A549 treated with Mapracorat at 1 μM for 4 hours (cell line): ENCODE data around the gene TMEM219. TPM values are rescaled to one million over a fixed set of nuclear protein-coding genes. Genes with fewer than 3 reads are reported as not detected.

ENCODE experiments used
- total RNA-seq: library from RNA; stranded (reverse); fragments of 200-300 nt; extraction: Qiagen RNA extraction; gene quantifications from 5 replicates; pipeline ENCODE4 v1.2.3, GENCODE V29; 2022

Gene TMEM219, protein sequence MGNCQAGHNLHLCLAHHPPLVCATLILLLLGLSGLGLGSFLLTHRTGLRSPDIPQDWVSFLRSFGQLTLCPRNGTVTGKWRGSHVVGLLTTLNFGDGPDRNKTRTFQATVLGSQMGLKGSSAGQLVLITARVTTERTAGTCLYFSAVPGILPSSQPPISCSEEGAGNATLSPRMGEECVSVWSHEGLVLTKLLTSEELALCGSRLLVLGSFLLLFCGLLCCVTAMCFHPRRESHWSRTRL
- 83.7 to 99.9 TPM (median 96.5 TPM) in 5 replicates for total RNA-seq

GRCh38 chr16:29961479-29962343 is at the start of gene TMEM219:
Gene TMEM219 (plus strand): TSS chr16:29962079. CDS start chr16:29963144, 1,065 bp downstream.

GRCh38 chr16:29925781-29926710 is 35.8 kb upstream of the TMEM219 start, which contains the start of gene KCTD13:
Gene KCTD13 (minus strand): TSS chr16:29926226. CDS start chr16:29926033, 193 bp downstream.

GRCh38 chr16:29973384-29974246 is 11.7 kb downstream of the TMEM219 start, which contains the start of gene TAOK2:
Gene TAOK2 (plus strand): TSS chr16:29973868. CDS start chr16:29977773, 3,905 bp downstream.

GRCh38 chr16:29995324-29995910 is 33.5 kb downstream of the TMEM219 start, which contains the start of gene HIRIP3:
Gene HIRIP3 (minus strand): TSS chr16:29995617. CDS start chr16:29995605, 12 bp downstream.

DNA sequence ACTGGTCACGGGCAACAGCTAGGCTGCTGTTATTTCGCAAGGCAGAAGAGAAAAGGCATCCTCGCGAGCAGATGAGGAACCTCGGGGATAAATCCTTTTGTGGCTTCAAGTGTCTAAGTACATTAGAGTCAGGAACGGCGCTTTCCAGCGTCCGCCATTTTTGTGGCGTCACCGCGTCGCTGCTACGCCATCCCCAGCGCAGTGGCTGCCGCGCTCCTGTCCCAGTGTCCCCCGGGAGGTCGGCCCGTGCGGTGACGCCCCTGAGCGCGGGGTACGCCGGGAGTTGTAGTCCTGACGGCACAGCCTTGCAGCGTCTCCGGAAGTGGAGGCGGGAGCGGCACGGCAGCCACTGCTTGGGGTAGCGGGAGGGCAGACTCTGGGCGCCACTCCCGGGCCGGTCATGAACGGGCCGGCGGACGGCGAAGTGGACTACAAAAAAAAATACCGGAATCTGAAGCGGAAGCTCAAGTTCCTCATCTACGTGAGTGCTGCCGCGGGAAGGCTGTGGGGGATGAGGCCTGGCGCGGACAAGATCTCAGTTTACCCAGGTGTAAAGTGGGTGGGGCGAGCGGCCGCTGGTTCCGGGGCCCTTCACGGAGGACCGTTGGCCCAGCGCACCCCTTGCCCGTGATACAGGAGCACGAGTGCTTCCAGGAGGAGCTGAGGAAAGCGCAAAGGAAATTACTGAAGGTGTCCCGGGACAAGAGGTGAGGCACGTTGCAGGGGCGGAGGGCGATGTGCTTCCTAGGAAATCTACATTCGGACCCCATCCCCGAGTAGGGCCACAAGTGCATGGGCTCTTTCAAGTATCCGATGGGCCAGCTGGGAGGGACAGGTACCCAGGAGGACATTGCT is 34.3 kb downstream of the TMEM219 start, which contains the start of gene INO80E:
TSS of gene INO80E (plus strand) at position 331 of the 855 bp plus-strand sequence. CDS start at position 401, 70 bp downstream.

DNA sequence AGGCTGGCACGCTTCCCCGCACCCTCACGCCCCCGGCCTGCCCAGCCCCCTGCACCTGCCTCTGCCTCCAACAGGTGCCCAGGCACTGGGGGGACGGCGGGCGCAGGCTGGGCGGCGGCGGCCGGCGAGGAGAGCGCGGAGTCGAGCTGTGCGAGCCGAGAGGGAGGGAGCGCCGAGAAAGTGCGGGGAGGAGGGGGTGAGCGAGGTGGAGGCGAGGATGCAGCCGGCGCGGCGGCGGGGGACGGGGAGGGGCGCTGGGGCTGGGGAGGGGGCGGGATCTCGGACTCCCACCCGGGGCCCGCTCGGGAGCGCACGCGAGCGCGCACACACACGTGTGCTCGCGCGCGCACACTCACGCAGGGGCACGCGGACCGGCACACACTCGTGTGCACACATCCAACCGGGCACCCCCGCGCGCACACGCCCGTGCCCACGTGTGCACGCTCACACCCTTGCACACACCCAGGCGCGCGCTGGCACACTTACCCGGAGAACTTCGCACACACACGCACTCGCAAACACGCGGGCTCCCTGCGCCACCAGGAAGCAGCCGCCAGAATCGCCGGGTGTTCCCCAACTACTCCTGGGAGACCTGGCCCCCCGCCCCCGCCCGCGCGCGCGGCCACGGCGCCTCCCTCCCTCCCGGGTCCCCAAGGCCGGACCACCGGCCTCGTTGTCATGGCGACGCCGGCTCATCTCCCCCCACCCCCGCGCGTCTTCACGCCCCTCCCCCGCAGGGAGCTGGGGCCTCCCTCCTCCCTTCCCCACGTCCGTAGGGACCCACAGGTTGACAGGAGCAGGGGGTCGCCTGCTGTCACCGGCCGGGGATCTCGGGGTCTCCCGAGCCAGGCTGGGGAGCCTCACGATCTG is 49.2 kb downstream of the TMEM219 start, which contains the start of gene DOC2A:
TSS of gene DOC2A (minus strand) at position 184 of the 870 bp plus-strand sequence. CDS start 805 bp downstream, outside the sequence.

Other genes starting within 250 kb of the TMEM219 start
- gene C16orf54, start 216.1 kb upstream of the TMEM219 start, total RNA-seq: not detected in 5 replicates
- gene ZG16, start 183.8 kb upstream of the TMEM219 start, total RNA-seq: not detected in 5 replicates
- gene KIF22, start 171.3 kb upstream of the TMEM219 start, total RNA-seq: 76.8 to 99.2 TPM (median 89.0 TPM) in 5 replicates
- 155 to 174 TPM (median 166 TPM) in 5 replicates for gene MAZ, start 155.6 kb upstream of the TMEM219 start, total RNA-seq
- 0.16 to 0.39 TPM (median 0.24 TPM) in 5 replicates for gene PRRT2, start 149.9 kb upstream of the TMEM219 start, total RNA-seq
- gene PAGR1, start 145.9 kb upstream of the TMEM219 start, total RNA-seq: 34.6 to 45.7 TPM (median 43.0 TPM) in 5 replicates
- 120 to 142 TPM (median 134 TPM) in 5 replicates for gene MVP, start 141.6 kb upstream of the TMEM219 start, total RNA-seq
- 59.3 to 94.0 TPM (median 90.3 TPM) in 5 replicates for gene CDIPT, start 98.9 kb upstream of the TMEM219 start, total RNA-seq
- 15.1 to 22.3 TPM (median 19.9 TPM) in 5 replicates for gene SEZ6L2, start 62.5 kb upstream of the TMEM219 start, total RNA-seq
- gene ASPHD1, start 61.6 kb upstream of the TMEM219 start, total RNA-seq: 15.1 to 26.3 TPM (median 23.9 TPM) in 5 replicates
- gene KCTD13, start 35.9 kb upstream of the TMEM219 start, total RNA-seq: 11.5 to 16.7 TPM (median 15.7 TPM) in 5 replicates
- gene TAOK2, start 11.8 kb downstream of the TMEM219 start, total RNA-seq: 22.1 to 34.0 TPM (median 32.2 TPM) in 5 replicates
- gene HIRIP3, start 33.5 kb downstream of the TMEM219 start, total RNA-seq: 14.3 to 16.5 TPM (median 15.6 TPM) in 5 replicates
- gene INO80E, start 34.2 kb downstream of the TMEM219 start, total RNA-seq: 102 to 113 TPM (median 108 TPM) in 5 replicates
- 1.2 to 2.6 TPM (median 1.9 TPM) in 5 replicates for gene DOC2A, start 48.9 kb downstream of the TMEM219 start, total RNA-seq
- gene C16orf92, start 61.1 kb downstream of the TMEM219 start, total RNA-seq: not detected in 5 replicates
- gene TLCD3B, start 69.2 kb downstream of the TMEM219 start, total RNA-seq: 0.11 to 0.49 TPM (median 0.31 TPM) in 5 replicates
- gene ALDOA, start 103.7 kb downstream of the TMEM219 start, total RNA-seq: 1,495 to 1,810 TPM (median 1,752 TPM) in 5 replicates
- 126 to 149 TPM (median 144 TPM) in 5 replicates for gene PPP4C, start 113.9 kb downstream of the TMEM219 start, total RNA-seq
- 0.08 to 0.44 TPM (median 0.27 TPM) in 5 replicates for gene TBX6, start 129.8 kb downstream of the TMEM219 start, total RNA-seq
- 5.7 to 11.8 TPM (median 7.9 TPM) in 5 replicates for gene YPEL3, start 134.1 kb downstream of the TMEM219 start, total RNA-seq
- gene GDPD3, start 151.5 kb downstream of the TMEM219 start, total RNA-seq: 1.3 to 2.2 TPM (median 1.8 TPM) in 5 replicates
- 32.5 to 35.2 TPM (median 32.9 TPM) in 5 replicates for gene MAPK3, start 161.1 kb downstream of the TMEM219 start, total RNA-seq
- gene CORO1A, start 221.5 kb downstream of the TMEM219 start, total RNA-seq: 2.0 to 3.6 TPM (median 2.8 TPM) in 5 replicates
- gene BOLA2B, start 231.6 kb downstream of the TMEM219 start, total RNA-seq: 131 to 236 TPM (median 196 TPM) in 5 replicates
- gene SLX1A, start 231.8 kb downstream of the TMEM219 start, total RNA-seq: 6.4 to 18.9 TPM (median 12.2 TPM) in 5 replicates
- 5.0 to 11.1 TPM (median 5.9 TPM) in 5 replicates for gene SULT1A3, start 237.2 kb downstream of the TMEM219 start, total RNA-seq